Measurements from ENCODE around the gene SLC22A12.

Gene SLC22A12

DNA sequence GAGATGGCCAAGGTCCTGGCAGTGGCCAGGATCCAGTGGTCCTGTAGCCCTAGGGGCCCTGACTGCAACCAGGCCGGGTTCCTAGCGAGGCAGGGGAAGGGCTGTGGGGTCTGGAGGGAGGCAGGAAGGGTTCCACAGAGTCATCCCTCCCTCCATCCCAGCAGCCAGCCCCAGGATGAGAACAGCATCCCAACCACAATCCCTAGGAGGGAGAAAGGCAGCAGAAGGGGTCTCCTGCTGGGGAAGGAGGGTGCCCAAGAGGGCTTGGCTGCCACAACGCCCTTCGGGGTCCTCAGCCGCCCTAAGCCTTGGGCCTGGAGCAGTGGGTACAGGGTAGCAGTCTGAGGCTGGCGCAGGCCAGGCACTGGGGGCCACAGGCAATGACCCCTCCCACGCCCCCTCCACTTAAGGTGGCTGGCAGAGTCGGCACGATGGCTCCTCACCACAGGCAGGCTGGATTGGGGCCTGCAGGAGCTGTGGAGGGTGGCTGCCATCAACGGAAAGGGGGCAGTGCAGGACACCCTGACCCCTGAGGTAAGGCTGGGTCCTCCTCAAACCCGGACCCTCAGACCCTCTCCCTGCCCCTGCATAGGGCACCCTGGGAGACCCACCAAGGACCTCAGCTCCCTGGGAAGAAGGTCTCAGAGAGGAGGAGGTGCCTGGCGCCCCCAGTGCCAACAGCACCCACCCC is 7.2 kb downstream of the SLC22A12 start:
- H3K27me3 ChIP-seq (replicated peaks; ENCODE audit: control insufficient read depth, insufficient read depth, low read length): peaks cover 2% of the 10 kb centered on the region; the same call in 1 of the 2 replicates
- H3K36me3 ChIP-seq (ENCODE audit: control insufficient read depth, insufficient read depth, low read length): no peaks in the 10 kb centered on the region
- no peak for DNase-seq (ENCODE audit: extremely low read depth, insufficient read length)
- TF ChIP-seq, protein P1, sequence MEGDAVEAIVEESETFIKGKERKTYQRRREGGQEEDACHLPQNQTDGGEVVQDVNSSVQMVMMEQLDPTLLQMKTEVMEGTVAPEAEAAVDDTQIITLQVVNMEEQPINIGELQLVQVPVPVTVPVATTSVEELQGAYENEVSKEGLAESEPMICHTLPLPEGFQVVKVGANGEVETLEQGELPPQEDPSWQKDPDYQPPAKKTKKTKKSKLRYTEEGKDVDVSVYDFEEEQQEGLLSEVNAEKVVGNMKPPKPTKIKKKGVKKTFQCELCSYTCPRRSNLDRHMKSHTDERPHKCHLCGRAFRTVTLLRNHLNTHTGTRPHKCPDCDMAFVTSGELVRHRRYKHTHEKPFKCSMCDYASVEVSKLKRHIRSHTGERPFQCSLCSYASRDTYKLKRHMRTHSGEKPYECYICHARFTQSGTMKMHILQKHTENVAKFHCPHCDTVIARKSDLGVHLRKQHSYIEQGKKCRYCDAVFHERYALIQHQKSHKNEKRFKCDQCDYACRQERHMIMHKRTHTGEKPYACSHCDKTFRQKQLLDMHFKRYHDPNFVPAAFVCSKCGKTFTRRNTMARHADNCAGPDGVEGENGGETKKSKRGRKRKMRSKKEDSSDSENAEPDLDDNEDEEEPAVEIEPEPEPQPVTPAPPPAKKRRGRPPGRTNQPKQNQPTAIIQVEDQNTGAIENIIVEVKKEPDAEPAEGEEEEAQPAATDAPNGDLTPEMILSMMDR (IDR thresholded peaks at IDR 0.05; ENCODE audit: insufficient read depth, low read length, poor library complexity, severe bottlenecking): no peak
- no peak overlapping the region for H3K4me3 ChIP-seq (replicated peaks; ENCODE audit: low read depth, low read length)

DNA sequence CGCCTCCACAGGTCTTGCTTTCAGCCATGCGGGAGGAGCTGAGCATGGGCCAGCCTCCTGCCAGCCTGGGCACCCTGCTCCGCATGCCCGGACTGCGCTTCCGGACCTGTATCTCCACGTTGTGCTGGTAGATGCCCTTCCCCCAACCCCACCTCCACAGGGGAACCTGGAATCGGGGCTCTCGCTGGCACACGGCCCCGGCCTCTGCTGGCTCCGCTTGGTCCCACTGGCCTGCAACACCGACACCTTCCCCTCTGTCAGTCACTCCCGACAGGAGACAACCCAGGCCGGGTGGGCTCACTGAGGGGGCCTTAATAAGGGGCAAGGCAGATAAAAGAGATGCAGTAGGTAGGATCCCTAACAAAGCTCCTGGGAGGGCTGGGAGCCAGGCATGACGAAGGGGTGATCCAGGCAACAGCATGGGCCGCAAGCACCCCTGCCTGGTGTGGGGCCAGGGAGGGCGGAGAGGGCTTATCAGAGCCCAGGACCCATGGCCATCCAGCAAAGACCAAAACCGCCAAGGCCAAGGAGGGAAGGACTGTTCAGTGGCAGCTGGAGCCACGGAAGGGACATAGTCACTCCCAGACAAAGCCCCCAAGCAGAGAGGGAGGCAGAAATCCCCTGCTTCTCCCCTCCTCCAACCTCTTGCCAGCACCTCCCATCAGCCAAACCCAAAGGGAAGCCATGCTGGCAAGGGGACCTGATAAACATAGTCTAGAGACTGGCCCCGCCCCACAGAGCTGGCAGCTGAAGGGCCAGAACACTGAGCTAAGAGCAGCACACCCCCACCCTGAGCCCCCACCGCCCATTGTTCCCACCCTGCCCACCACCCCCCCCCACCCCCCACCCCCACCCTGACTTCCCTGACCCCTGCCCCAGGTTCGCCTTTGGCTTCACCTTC is 8.0 kb downstream of the SLC22A12 start:
- peaks cover 2% of the 10 kb centered on the region; the same call in 1 of the 2 replicates for H3K27me3 ChIP-seq (replicated peaks; ENCODE audit: control insufficient read depth, insufficient read depth, low read length)
- H3K36me3 ChIP-seq (ENCODE audit: control insufficient read depth, insufficient read depth, low read length): no peaks in the 10 kb centered on the region
- TF ChIP-seq, protein P1 (IDR thresholded peaks at IDR 0.05; ENCODE audit: insufficient read depth, low read length, poor library complexity, severe bottlenecking): no peak
- no peak overlapping the region for H3K4me3 ChIP-seq (replicated peaks; ENCODE audit: low read depth, low read length)
- DNase-seq (ENCODE audit: extremely low read depth, insufficient read length): no peak

DNA sequence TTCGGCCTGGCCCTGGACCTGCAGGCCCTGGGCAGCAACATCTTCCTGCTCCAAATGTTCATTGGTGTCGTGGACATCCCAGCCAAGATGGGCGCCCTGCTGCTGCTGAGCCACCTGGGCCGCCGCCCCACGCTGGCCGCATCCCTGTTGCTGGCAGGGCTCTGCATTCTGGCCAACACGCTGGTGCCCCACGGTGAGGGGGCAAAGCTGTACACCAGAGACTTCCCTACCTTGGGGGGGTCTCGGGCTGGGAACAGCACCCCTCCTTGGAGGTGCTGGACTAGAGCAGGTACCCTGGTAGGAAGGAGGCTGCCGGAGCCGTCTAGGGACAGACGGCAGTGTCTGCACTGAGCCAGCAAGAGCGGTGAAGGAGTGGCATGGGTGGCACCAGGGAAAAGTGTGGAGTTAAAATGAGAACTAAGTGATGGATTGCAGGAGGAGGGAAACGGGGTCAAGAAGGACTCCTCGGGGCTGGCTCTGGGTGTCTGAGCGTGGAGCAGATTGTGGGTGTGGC is 8.7 kb downstream of the SLC22A12 start:
- TF ChIP-seq, protein P1 (IDR thresholded peaks at IDR 0.05; ENCODE audit: insufficient read depth, low read length, poor library complexity, severe bottlenecking): no peak

DNA sequence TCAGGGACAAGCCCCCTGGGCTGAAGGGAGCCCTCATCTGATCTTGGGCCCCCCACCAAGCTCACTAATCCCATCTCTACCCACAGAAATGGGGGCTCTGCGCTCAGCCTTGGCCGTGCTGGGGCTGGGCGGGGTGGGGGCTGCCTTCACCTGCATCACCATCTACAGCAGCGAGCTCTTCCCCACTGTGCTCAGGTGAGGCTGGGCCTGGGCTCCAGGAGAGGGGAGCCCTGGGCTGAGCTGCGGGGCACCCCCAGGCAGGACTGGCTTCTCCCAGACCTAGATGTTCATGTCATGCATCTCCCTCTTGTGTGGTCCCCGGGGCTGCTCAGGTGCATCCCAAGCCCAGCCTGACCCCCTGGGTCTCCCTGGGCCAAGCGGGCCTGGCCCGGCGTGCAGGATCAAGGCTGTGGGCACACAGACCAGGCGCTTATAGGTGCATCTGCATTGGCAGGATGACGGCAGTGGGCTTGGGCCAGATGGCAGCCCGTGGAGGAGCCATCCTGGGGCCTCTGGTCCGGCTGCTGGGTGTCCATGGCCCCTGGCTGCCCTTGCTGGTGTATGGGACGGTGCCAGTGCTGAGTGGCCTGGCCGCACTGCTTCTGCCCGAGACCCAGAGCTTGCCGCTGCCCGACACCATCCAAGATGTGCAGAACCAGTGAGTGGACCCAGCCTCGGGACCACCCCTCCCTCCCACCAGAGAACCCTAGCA is 9.4 kb downstream of the SLC22A12 start:
- Histone ChIP-seq H3K4me3 (replicated peaks; ENCODE audit: low read depth, low read length) (no peak overlapping the region), H3K27me3 (replicated peaks; ENCODE audit: control insufficient read depth, insufficient read depth, low read length) (peaks cover 2% of the 10 kb centered on the region; the same call in 1 of the 2 replicates), H3K36me3 (ENCODE audit: control insufficient read depth, insufficient read depth, low read length) (no peaks in the 10 kb centered on the region)
- TF ChIP-seq, protein P1 (IDR thresholded peaks at IDR 0.05; ENCODE audit: insufficient read depth, low read length, poor library complexity, severe bottlenecking): no peak
- no peak for DNase-seq (ENCODE audit: extremely low read depth, insufficient read length)

More for the DNA sequence above, 8.7 kb downstream of the SLC22A12 start:
- no peak for DNase-seq (ENCODE audit: extremely low read depth, insufficient read length)
- Histone ChIP-seq H3K36me3 (ENCODE audit: control insufficient read depth, insufficient read depth, low read length) (no peaks in the 10 kb centered on the region), H3K4me3 (replicated peaks; ENCODE audit: low read depth, low read length) (no peak overlapping the region), H3K27me3 (replicated peaks; ENCODE audit: control insufficient read depth, insufficient read depth, low read length) (peaks cover 2% of the 10 kb centered on the region; the same call in 1 of the 2 replicates)

DNA sequence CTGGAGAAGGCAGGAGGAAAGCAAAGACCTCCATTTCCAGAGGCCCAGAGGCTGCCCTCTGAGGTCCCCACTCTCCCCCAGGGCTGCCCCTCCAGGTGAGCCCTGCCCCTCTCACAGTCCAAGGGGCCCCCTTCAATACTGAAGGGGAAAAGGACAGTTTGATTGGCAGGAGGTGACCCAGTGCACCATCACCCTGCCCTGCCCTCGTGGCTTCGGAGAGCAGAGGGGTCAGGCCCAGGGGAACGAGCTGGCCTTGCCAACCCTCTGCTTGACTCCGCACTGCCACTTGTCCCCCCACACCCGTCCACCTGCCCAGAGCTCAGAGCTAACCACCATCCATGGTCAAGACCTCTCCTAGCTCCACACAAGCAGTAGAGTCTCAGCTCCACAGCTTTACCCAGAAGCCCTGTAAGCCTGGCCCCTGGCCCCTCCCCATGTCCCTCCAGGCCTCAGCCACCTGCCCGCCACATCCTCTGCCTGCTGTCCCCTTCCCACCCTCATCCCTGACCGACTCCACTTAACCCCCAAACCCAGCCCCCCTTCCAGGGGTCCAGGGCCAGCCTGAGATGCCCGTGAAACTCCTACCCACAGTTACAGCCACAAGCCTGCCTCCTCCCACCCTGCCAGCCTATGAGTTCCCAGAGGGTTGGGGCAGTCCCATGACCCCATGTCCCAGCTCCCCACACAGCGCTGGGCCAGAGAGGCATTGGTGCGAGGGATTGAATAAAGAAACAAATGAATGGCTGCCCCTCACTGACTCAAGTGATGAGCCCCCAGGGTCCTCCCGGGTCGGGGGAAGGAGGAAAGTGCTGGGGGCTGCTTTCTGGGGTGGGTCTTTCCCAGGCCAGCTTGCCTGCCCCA is 10.8 kb downstream of the SLC22A12 start:
- TF ChIP-seq, protein P1 (IDR thresholded peaks at IDR 0.05; ENCODE audit: insufficient read depth, low read length, poor library complexity, severe bottlenecking): no peak
- Histone ChIP-seq H3K36me3 (ENCODE audit: control insufficient read depth, insufficient read depth, low read length) (no peaks in the 10 kb centered on the region), H3K27me3 (replicated peaks; ENCODE audit: control insufficient read depth, insufficient read depth, low read length) (peaks cover 2% of the 10 kb centered on the region; the same call in 1 of the 2 replicates), H3K4me3 (replicated peaks; ENCODE audit: low read depth, low read length) (no peak overlapping the region)
- DNase-seq (ENCODE audit: extremely low read depth, insufficient read length): no peak
